HepG2 (cell line): ENCODE measurements around the gene SI.

Experiments
- HDAC2 ChIP-seq: sonication (generic); formaldehyde crosslinking; IDR thresholded peaks from 2 replicates; pipeline ENCODE4 v1.4.0; 2020; ENCODE audit warnings: missing genetic modification reagents
- MYC ChIP-seq: sonication (generic); formaldehyde crosslinking; IDR thresholded peaks from 2 replicates; pipeline ENCODE4 v1.9.0; 2021; ENCODE audit warnings: missing genetic modification reagents, borderline replicate concordance
- NFIC ChIP-seq: IDR thresholded peaks from 2 replicates; pipeline ENCODE4 v1.6.1; 2012; ENCODE audit warnings: mild to moderate bottlenecking, low read length, inconsistent platforms
- SUZ12 ChIP-seq: fragments of 150-350 bp; IDR thresholded peaks from 2 replicates; pipeline ENCODE4 v1.6.1; 2014; ENCODE audit warnings: low read depth, low read length
- ZSCAN12 ChIP-seq: sonication (generic); formaldehyde crosslinking; IDR thresholded peaks from 2 replicates; pipeline ENCODE4 v1.9.0; 2021; ENCODE audit warnings: mild to moderate bottlenecking, missing genetic modification reagents

DNA sequence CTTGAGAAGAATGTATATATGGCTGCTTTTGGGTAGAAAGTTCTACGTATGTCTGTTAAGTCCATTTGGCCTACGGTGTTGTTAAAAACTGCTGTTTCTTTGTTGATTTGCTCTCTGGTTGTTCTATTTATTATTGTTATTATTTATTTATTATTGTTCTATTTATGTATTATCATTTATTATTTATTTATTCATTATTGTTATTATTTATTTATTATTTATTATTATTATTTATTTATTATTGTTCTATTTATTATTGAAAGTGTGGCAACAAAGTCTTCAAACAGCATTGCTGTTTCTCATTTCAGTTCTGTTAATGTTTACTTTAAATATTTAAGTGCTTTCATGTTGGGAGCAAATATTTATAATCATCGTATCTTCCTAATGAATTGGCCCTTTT lies 66.7 kb downstream of the SI start:
- TF ChIP-seq ZSCAN12 (CRISPR knock-in tag): no peak
- no peak for TF ChIP-seq HDAC2
- no peak for TF ChIP-seq SUZ12
- TF ChIP-seq NFIC: no peak
- no peak for TF ChIP-seq MYC (CRISPR knock-in tag)
